ENCODE data around the gene IL17REL.
A peak's percentile ranks its signal among the peaks of the same experiment; 100 is the strongest.

Gene IL17REL

GRCh38 chr22:49958366-49958921 lies 54.1 kb downstream of the IL17REL start:
- H3K36me3 ChIP-seq: peaks cover 17% of the 10 kb centered on the region
- peaks cover 15% of the 10 kb centered on the region for H3K4me1 ChIP-seq
- H3K4me3 ChIP-seq (ENCODE audit: low read depth, low read length): no peak overlapping the region
- peak; percentile 4 for DNase-seq
- no peaks in the 10 kb centered on the region for H3K27me3 ChIP-seq
- no peaks in the 10 kb centered on the region for H3K9me3 ChIP-seq
- TF ChIP-seq CTCF (IDR thresholded peaks at IDR 0.05; ENCODE audit: low read depth, low read length): no peak

DNA sequence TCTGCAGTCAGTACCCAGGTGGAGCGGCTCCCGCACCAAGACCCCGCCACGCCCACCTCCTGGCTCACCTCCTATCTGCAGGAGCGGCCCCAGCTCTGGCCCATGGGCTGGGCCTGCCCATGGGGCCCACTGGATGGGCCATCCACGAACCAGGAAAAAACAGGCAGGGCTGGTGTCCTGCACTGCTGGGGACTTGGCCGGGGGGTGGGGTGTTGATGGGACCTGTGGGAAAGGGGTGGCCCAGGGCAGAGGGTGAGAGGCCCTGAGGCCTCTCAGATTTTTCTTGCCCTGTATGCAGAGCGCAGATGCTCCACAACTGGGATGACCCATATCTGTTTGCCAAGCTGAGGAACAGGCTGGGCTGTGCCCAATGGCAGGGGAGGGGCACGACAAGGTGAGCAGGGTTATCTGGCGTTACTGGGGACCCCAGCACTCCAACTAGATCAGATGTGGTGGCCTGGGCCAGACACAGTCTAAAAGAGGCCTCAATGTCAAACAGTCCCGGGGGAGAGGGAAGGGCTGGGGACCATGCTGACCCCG lies 54.7 kb downstream of the IL17REL start:
- Histone ChIP-seq H3K9me3 (no peaks in the 10 kb centered on the region), H3K27me3 (no peaks in the 10 kb centered on the region), H3K4me3 (ENCODE audit: low read depth, low read length) (no peak overlapping the region), H3K4me1 (peaks cover 11% of the 10 kb centered on the region), H3K36me3 (peaks cover 12% of the 10 kb centered on the region)
- DNase-seq: peak; percentile 4
- no peak for TF ChIP-seq CTCF (IDR thresholded peaks at IDR 0.05; ENCODE audit: low read depth, low read length)

DNA sequence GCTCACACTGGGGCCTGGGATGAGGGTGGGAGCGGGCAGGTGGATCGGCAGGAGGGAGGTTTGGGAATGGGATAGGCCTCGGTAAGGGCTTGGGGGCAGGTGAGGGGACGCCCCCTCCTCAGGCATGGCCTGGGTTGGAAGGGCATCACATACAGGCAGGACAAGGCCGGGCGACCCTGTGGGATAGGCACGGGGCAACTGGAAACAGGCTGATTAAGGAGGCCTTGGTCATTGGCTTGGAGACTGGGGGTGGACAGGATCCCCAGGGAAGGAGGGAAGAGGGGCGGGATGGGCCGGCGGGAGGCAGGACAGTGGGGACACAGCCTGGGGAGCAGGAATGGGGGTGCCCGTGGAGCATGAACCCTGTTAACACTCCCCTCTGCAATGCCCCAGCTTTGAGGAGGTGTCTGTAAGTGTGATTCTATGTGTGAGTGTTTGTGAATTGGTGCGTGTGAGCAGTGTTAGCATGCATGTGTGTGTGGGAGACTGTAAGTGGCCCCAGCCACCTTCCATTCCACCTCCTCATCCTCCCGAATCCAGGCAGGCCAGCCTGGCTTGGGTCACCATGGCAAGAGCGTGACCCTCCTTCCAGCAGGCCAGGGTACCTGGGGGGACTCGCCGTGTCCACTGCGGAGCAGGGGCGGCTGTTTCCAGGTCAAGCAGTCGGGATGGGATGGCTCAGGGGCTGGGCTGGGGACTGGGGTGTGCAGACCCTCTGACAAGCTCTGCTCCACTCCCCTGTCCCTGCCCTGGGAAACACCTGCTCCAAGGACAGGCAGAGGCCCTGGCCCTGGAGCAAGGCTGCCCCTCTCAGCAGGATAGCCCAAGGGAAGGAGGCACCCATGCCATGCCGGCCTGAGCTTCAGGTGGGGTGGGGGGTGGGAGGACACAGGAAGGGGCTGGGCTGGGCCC lies 55.4 kb downstream of the IL17REL start:
- H3K4me1 ChIP-seq: peaks cover 8% of the 10 kb centered on the region
- no peaks in the 10 kb centered on the region for H3K27me3 ChIP-seq
- no peak for TF ChIP-seq CTCF (IDR thresholded peaks at IDR 0.05; ENCODE audit: low read depth, low read length)
- peaks cover 6% of the 10 kb centered on the region for H3K36me3 ChIP-seq
- no peaks in the 10 kb centered on the region for H3K9me3 ChIP-seq
- DNase-seq: peak; percentile 13
- no peak overlapping the region for H3K4me3 ChIP-seq (ENCODE audit: low read depth, low read length)

- no peak overlapping the region for H3K4me3 ChIP-seq (ENCODE audit: low read depth, low read length)
- no peaks in the 10 kb centered on the region for H3K27me3 ChIP-seq
- H3K9me3 ChIP-seq: no peaks in the 10 kb centered on the region
- H3K4me1 ChIP-seq: peaks cover 8% of the 10 kb centered on the region
- TF ChIP-seq CTCF (IDR thresholded peaks at IDR 0.05; ENCODE audit: low read depth, low read length): no peak
- peaks cover under 1% of the 10 kb centered on the region for H3K36me3 ChIP-seq
- no peak for DNase-seq
Measured at GRCh38 chr22:49956418-49956770, 56.2 kb downstream of the IL17REL start.

- Histone ChIP-seq H3K9me3 (no peaks in the 10 kb centered on the region), H3K36me3 (no peaks in the 10 kb centered on the region), H3K4me1 (peaks cover 8% of the 10 kb centered on the region), H3K27me3 (no peaks in the 10 kb centered on the region), H3K4me3 (ENCODE audit: low read depth, low read length) (no peak overlapping the region)
- no peak for DNase-seq
- TF ChIP-seq CTCF (IDR thresholded peaks at IDR 0.05; ENCODE audit: low read depth, low read length): no peak
Measured at GRCh38 chr22:49955581-49956417, 56.8 kb downstream of the IL17REL start.
